Skin epidermis (tissue), 12 donors: ENCODE measurements around the gene SPRR2G.
"Not testable (repeated sequence)": the region's sequence is repeated elsewhere in the genome, so short reads cannot be mapped to it uniquely, and the experiment has no call there.

Experiments
- H3K27ac ChIP-seq, 21 experiments: fragments of 200-600 bp; sonication (generic) in 11 of 21; one replicate each; pipeline ENCODE4 v1.5.0; 2020; ENCODE audit warnings: mild to moderate bottlenecking in 3 of 21, inconsistent platforms in 2 of 21, moderate library complexity in 2 of 21
- H3K4me3 ChIP-seq, 7 experiments: fragments of 200-600 bp; sonication (generic) in 2 of 7; one replicate each; pipeline ENCODE4 v1.5.0; 2020; ENCODE audit warnings: inconsistent platforms in 2 of 7, mild to moderate bottlenecking in 2 of 7, moderate library complexity in 1 of 7

SPRR2G gene

DNA sequence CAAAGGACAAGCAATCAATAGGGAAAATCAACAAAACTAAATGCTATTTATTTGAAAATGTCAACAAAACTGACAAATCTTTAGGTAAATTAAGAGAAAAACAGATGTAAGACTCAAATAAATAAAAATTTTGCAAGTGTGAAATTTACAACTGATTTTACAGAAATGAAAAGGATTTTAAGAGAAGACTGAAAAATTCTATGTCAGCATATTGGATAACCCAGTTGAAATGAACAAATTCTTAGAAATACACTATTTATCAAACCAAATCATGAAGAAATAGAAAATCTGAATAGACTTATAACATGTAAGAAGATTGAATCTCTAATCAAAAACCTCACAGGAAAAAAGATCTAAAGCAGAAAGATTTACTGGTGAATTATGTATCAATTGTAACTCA is 29.7 kb downstream of the SPRR2G start:
- H3K4me3 ChIP-seq: no peak overlapping the region
- H3K27ac ChIP-seq: no peak overlapping the region

DNA sequence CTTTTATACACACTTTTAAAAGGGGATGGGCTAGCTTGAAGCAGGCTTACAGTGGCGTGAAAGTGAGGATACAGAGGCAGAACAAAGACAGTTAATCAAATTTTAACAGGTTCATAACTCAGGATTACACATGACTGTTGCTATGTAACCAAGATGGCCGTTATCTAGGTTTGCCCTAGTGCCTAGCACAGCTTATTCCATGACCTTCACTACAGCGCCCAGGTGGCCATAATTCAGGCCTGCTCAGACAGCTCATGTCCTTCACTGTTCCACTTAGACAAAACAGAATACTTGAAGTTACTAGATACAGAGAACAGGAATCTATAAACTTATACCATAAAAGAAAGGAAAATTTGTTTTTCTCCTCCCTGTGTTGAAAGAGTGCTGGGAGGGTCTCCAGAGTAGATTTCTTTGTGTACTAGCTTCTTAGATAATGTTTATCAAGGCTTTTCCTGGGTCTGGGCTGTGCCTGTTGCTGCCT is 31.2 kb downstream of the SPRR2G start:
- H3K4me3 ChIP-seq: no peak overlapping the region
- H3K27ac ChIP-seq: no peak overlapping the region

DNA sequence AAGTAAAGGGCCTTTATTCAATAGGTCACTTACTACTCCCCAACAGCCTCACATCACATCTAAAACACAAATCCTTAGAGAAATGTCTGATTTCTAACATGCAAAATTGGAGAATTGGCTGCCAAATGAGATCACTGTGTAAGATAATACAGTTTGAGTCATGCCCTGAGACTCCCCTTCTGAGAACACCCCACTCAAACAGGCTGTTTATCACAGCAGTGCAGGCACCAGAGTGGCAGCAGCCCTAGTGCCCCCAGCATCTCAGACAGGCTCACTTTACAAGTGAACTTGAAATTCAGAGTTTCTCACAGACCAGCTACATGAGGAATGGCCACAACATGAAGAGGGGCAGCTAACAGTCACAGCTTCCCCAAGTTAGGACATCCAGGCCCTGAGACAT is 35.4 kb downstream of the SPRR2G start:
- H3K4me3 ChIP-seq, H3K27ac ChIP-seq: not testable (repeated sequence)

DNA sequence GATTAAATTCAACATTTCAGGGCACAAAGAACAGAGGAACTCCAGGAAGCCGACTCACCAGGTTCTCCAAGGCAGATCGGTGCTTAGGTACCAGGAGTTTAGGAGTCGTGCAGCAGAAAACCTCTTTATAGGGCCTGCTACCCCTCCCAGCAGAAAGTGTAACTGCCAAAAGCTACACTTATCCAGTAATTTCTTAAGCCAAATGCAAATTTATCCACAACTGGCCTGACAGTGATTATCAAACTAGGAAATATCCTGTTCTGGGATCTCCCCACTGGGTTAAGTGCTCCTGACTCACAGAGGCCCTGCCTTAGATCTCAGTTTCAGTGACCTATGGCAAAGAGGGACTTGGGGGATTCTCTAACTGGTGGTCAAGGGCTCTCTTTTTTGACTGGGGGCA is 37.3 kb downstream of the SPRR2G start, which contains the start of gene SPRR2F:
Gene SPRR2F (minus strand): TSS at position 101 of the 400 bp plus-strand sequence. CDS start 783 bp downstream, outside the sequence.
- H3K4me3 ChIP-seq: no peak within 1 kb of the TSS
- H3K27ac ChIP-seq: no peak within 1 kb of the TSS

DNA sequence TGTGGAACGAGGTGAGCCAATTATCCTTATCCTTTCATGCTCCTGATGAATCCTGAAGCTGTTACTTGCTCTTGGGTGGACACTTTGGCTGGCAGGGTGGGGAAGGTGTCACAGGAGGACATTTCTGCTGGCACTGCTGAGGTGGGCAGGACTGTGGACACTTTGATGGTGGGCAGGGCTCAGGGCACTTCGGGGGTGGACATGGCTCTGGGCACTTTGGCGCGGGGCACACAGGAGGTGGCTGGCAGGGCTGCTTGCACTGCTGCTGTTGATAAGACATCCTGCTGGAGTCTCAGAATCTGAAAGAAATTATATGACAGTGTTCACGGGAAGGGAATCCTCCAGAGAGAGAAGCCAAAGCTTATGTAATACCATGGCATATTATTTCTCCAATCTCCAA is 38.2 kb downstream of the SPRR2G start:
- H3K4me3 ChIP-seq, H3K27ac ChIP-seq: not testable (repeated sequence)

DNA sequence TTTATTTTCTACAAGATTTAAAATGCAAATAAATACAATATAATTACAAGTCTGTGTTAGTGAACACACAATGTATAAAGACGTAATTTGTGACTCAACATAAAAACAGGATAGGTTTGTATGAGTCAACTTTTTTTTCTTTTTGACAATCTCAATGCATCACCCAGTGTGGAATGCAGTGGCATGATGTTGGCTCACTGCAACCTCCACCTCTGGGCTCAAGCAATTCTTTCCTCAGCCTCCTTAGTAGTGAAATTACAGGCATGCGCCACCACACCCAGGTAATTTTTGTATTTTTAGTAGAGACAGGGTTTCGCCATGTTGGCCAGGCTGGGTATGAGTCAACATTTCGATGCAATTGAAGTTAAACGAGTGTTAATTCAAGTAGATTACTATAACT is 50.4 kb downstream of the SPRR2G start:
- Histone ChIP-seq H3K27ac (peak overlapping the region in 2 of 21 experiments; percentile 13 to 16), H3K4me3 (no peak overlapping the region)
